ENCODE measurements around the gene MAPK10. TPM values are rescaled to one million over a fixed set of nuclear protein-coding genes. Genes with fewer than 3 reads are reported as not detected.
A peak's percentile ranks its signal among the peaks of the same experiment; 100 is the strongest.

MAPK10 gene
- total RNA-seq (1 to 10 TPM; 2.4 to 3.6 TPM), polyA plus RNA-seq (1 to 10 TPM in 1 of 2 donors, under 1 TPM in 1; 0.82 to 2.3 TPM)

DNA sequence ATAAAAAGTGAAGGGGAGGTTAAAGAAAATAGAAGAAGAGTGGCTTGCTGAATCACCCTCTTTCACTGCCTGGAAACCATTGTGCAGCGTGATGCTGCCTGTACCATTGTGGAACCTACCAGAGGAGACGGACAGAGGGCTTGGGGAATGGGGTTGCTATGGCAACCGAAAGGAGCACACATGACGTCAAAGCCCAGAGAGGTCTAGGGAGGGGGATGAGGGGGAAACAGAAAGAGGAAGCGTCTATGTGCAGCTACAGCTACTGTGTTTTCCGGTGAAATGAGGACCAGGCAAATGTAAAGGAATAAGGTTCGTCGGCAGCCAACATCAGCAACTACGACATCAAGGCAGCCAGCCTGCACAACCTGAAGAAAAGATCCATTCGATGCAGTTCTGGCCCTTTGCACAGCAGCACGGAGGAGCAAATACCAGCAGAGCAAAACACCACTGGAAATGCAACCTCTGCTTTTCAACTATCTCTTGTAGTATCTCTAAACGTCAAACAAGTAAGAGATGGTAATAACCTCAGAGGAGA is at the start of gene MAPK10:
Gene MAPK10 (minus strand): TSS at position 110 of the 535 bp plus-strand sequence.
- no peak for DNase-seq (ENCODE audit: low spot score)
- Histone ChIP-seq H3K36me3 (ENCODE audit: control insufficient read depth in 4 of 4, insufficient read depth in 3 of 4, low read depth in 1 of 4, low read length in 3 of 4) (no peaks in the 10 kb centered on the region), H3K9ac (ENCODE audit: low read depth in 1 of 2, low read length in 2 of 2) (peak within 1 kb of the TSS in 1 of 2 donors; percentile 20), H3K27me3 (ENCODE audit: control insufficient read depth in 4 of 4, insufficient read depth in 4 of 4, low read length in 3 of 4) (peaks cover 0 to 4% (median 3%) of the 10 kb centered on the region in 4 donors), H3K9me3 (ENCODE audit: control insufficient read depth in 4 of 4, low read length in 3 of 4) (no peaks in the 10 kb centered on the region), H3K4me1 (ENCODE audit: control insufficient read depth in 4 of 4, insufficient read depth in 4 of 4, low read length in 3 of 4) (no peaks in the 10 kb centered on the region), H3K27ac (ENCODE audit: low read depth in 1 of 2, low read length in 2 of 2) (peak within 1 kb of the TSS in 1 of 2 donors; percentile 5), H3K4me3 (ENCODE audit: low read depth in 1 of 3, low read length in 3 of 3) (peak within 1 kb of the TSS in 1 of 3 donors; percentile 35)
- 5% methylated on average over 12 of the region's 12 CpGs for WGBS
- TF ChIP-seq NR2F2 (IDR thresholded peaks at IDR 0.05) (no peak), FOXA1 (IDR thresholded peaks at IDR 0.05) (no peak), HNF4G (IDR thresholded peaks at IDR 0.05) (no peak), EGR1 (IDR thresholded peaks at IDR 0.05; ENCODE audit: low read depth in 2 of 2) (no peak)

DNA sequence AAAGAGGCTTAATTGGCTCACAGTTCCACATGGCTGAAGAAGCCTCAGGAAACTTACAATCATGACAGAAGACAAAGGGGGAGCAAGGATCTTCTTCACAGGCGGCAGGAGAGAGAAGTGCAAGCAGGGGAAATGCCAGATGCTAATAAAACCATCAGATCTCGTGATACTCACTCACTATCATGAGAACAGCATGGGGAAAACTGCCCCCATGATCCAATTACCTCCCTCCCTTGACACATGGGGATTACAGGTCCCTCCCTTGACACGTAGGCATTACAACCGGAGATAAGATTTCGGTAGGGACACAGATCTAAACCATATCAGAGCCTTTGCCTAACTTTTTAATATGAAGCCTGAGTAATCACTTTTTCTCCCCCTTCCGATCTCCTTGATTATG is 43.7 kb upstream of the MAPK10 start:
- DNase-seq (ENCODE audit: low spot score) = no peak
- Histone ChIP-seq H3K4me1 (ENCODE audit: control insufficient read depth in 4 of 4, insufficient read depth in 4 of 4, low read length in 3 of 4) (no peaks in the 10 kb centered on the region), H3K9ac (ENCODE audit: low read depth in 1 of 2, low read length in 2 of 2) (no peak overlapping the region), H3K27ac (ENCODE audit: low read depth in 1 of 2, low read length in 2 of 2) (no peak overlapping the region), H3K9me3 (ENCODE audit: control insufficient read depth in 4 of 4, low read length in 3 of 4) (no peaks in the 10 kb centered on the region), H3K36me3 (ENCODE audit: control insufficient read depth in 4 of 4, insufficient read depth in 3 of 4, low read depth in 1 of 4, low read length in 3 of 4) (no peaks in the 10 kb centered on the region), H3K27me3 (ENCODE audit: control insufficient read depth in 4 of 4, insufficient read depth in 4 of 4, low read length in 3 of 4) (peaks cover 0 to 8% (median 0%) of the 10 kb centered on the region in 4 donors), H3K4me3 (ENCODE audit: low read depth in 1 of 3, low read length in 3 of 3) (no peak overlapping the region)
- TF ChIP-seq RAD21 (IDR thresholded peaks at IDR 0.05) = no peak
- TF ChIP-seq, protein P1, sequence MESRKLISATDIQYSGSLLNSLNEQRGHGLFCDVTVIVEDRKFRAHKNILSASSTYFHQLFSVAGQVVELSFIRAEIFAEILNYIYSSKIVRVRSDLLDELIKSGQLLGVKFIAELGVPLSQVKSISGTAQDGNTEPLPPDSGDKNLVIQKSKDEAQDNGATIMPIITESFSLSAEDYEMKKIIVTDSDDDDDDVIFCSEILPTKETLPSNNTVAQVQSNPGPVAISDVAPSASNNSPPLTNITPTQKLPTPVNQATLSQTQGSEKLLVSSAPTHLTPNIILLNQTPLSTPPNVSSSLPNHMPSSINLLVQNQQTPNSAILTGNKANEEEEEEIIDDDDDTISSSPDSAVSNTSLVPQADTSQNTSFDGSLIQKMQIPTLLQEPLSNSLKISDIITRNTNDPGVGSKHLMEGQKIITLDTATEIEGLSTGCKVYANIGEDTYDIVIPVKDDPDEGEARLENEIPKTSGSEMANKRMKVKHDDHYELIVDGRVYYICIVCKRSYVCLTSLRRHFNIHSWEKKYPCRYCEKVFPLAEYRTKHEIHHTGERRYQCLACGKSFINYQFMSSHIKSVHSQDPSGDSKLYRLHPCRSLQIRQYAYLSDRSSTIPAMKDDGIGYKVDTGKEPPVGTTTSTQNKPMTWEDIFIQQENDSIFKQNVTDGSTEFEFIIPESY (IDR thresholded peaks at IDR 0.05) = no peak
- TF ChIP-seq EGR1 (IDR thresholded peaks at IDR 0.05; ENCODE audit: low read depth in 2 of 2) = no peak
- TF ChIP-seq RXRA (IDR thresholded peaks at IDR 0.05) = no peak
- TF ChIP-seq HNF4A (conservative IDR thresholded peaks at IDR 0.05) = no peak
- TF ChIP-seq FOXA1 (IDR thresholded peaks at IDR 0.05) = no peak
- TF ChIP-seq, protein P2, sequence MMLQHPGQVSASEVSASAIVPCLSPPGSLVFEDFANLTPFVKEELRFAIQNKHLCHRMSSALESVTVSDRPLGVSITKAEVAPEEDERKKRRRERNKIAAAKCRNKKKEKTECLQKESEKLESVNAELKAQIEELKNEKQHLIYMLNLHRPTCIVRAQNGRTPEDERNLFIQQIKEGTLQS (IDR thresholded peaks at IDR 0.05) = no peak
- TF ChIP-seq YY1 (IDR thresholded peaks at IDR 0.05) = no peak
- TF ChIP-seq, protein P3, sequence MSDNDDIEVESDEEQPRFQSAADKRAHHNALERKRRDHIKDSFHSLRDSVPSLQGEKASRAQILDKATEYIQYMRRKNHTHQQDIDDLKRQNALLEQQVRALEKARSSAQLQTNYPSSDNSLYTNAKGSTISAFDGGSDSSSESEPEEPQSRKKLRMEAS (IDR thresholded peaks at IDR 0.05) = no peak
- no peak for TF ChIP-seq FOXA2 (IDR thresholded peaks at IDR 0.05)
- TF ChIP-seq HNF4G (IDR thresholded peaks at IDR 0.05) = no peak
- no peak for TF ChIP-seq SP1 (IDR thresholded peaks at IDR 0.05)
- no peak for TF ChIP-seq NR2F2 (IDR thresholded peaks at IDR 0.05)
- TF ChIP-seq, protein P4, sequence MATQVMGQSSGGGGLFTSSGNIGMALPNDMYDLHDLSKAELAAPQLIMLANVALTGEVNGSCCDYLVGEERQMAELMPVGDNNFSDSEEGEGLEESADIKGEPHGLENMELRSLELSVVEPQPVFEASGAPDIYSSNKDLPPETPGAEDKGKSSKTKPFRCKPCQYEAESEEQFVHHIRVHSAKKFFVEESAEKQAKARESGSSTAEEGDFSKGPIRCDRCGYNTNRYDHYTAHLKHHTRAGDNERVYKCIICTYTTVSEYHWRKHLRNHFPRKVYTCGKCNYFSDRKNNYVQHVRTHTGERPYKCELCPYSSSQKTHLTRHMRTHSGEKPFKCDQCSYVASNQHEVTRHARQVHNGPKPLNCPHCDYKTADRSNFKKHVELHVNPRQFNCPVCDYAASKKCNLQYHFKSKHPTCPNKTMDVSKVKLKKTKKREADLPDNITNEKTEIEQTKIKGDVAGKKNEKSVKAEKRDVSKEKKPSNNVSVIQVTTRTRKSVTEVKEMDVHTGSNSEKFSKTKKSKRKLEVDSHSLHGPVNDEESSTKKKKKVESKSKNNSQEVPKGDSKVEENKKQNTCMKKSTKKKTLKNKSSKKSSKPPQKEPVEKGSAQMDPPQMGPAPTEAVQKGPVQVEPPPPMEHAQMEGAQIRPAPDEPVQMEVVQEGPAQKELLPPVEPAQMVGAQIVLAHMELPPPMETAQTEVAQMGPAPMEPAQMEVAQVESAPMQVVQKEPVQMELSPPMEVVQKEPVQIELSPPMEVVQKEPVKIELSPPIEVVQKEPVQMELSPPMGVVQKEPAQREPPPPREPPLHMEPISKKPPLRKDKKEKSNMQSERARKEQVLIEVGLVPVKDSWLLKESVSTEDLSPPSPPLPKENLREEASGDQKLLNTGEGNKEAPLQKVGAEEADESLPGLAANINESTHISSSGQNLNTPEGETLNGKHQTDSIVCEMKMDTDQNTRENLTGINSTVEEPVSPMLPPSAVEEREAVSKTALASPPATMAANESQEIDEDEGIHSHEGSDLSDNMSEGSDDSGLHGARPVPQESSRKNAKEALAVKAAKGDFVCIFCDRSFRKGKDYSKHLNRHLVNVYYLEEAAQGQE (IDR thresholded peaks at IDR 0.05) = no peak
- TF ChIP-seq, protein P5, sequence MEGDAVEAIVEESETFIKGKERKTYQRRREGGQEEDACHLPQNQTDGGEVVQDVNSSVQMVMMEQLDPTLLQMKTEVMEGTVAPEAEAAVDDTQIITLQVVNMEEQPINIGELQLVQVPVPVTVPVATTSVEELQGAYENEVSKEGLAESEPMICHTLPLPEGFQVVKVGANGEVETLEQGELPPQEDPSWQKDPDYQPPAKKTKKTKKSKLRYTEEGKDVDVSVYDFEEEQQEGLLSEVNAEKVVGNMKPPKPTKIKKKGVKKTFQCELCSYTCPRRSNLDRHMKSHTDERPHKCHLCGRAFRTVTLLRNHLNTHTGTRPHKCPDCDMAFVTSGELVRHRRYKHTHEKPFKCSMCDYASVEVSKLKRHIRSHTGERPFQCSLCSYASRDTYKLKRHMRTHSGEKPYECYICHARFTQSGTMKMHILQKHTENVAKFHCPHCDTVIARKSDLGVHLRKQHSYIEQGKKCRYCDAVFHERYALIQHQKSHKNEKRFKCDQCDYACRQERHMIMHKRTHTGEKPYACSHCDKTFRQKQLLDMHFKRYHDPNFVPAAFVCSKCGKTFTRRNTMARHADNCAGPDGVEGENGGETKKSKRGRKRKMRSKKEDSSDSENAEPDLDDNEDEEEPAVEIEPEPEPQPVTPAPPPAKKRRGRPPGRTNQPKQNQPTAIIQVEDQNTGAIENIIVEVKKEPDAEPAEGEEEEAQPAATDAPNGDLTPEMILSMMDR (IDR thresholded peaks at IDR 0.05; ENCODE audit: low read depth, low read length, missing input control) = no peak
- TF ChIP-seq JUND (IDR thresholded peaks at IDR 0.05) = no peak
- no peak for TF ChIP-seq TAF1 (conservative IDR thresholded peaks at IDR 0.05)
- no peak for TF ChIP-seq GABPA (IDR thresholded peaks at IDR 0.05 in 1 of 2, conservative IDR thresholded peaks at IDR 0.05 in 1 of 2)
- 50% methylated on average over 6 of the region's 6 CpGs for WGBS

Measured in liver (tissue), 9 donors.